Parathyroid adenoma (tissue), 2 donors: ENCODE data around the gene ACVR1B.

ENCODE experiments used
- H2AFZ ChIP-seq: fragments of 300-600 bp; sonication (generic); one replicate; pipeline ENCODE4 v1.7.0; 2017; ENCODE audit warnings: antibody characterized with exemption, mild to moderate bottlenecking
- H3K27ac ChIP-seq: fragments of 300-600 bp; sonication (generic); one replicate; pipeline ENCODE4 v1.7.0; 2017
- H3K27me3 ChIP-seq: fragments of 300-600 bp; sonication (generic); one replicate; pipeline ENCODE4 v1.7.0; 2017; ENCODE audit warnings: low read length; ENCODE audit not compliant: control insufficient read depth, insufficient read depth
- H3K36me3 ChIP-seq: fragments of 300-600 bp; sonication (generic); one replicate; pipeline ENCODE4 v1.7.0; 2017; ENCODE audit warnings: low read length; ENCODE audit not compliant: control insufficient read depth, insufficient read depth
- H3K4me1 ChIP-seq: fragments of 300-600 bp; sonication (generic); one replicate; pipeline ENCODE4 v1.7.0; 2017; ENCODE audit warnings: control low read depth
- H3K4me2 ChIP-seq: fragments of 300-600 bp; sonication (generic); one replicate; pipeline ENCODE4 v1.7.0; 2017; ENCODE audit warnings: low read length
- H3K4me3 ChIP-seq: fragments of 300-600 bp; sonication (generic); one replicate; pipeline ENCODE4 v1.7.0; 2017; ENCODE audit warnings: low read depth, low read length
- H3K79me2 ChIP-seq: fragments of 300-600 bp; sonication (generic); one replicate; pipeline ENCODE4 v1.7.0; 2017; ENCODE audit warnings: control low read depth
- H3K9ac ChIP-seq: fragments of 300-600 bp; sonication (generic); one replicate; pipeline ENCODE4 v1.7.0; 2017; ENCODE audit warnings: mild to moderate bottlenecking
- H3K9me3 ChIP-seq: fragments of 300-600 bp; sonication (generic); one replicate; pipeline ENCODE4 v1.7.0; 2017; ENCODE audit warnings: low read length; ENCODE audit not compliant: control insufficient read depth
- TF ChIP-seq, protein P1 (sequence below): fragments of 300-600 bp; sonication (generic); IDR thresholded peaks from one replicate; pipeline ENCODE4 v1.7.0; 2017; ENCODE audit warnings: antibody characterized with exemption, mild to moderate bottlenecking
- donor health status: primary hyperparathyroidism.

ACVR1B gene

DNA sequence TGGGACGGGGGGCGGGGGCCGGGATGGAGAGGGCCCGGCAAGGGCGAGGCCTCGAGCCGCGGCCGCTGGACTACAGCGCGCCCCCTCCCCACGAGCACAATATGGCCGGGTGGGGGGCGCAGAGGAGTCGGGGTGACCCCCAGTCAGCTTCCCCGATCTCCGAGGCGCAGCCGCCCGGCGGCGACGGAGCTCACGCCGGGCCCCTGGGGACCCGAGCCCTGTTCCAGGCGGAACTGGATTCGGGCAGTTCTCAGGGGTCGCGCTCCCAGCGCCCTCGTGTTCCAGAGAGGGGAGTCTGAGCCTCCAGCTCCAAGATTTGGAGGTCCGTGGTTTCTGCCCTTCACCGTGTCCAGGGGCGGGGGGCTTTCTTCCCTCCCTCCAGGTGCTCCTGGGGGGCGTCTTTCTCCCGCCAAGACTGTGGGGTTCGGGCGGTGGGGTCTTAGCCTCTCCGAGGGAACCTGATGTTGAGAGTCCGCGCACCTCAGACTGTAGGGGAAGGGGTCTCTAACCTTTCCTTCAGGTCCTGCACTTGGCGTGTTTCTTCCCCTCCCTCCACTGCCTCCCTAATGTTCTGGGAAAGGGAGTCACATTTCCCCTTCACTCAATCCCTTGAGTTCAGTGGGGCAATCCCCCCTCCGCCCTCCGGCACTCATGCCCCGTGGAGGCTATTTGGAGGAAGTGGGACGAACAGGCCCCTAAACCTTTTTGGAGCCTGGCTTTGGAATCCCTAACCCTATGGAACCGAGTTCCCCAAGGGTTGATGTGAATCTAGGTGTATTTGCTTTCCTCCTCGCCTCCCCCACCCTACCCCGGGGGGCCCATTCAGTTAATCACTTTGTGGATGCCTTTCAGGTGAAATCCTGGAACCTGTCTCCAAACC, 584 bp downstream of the ACVR1B start:
- TF ChIP-seq, protein P1, sequence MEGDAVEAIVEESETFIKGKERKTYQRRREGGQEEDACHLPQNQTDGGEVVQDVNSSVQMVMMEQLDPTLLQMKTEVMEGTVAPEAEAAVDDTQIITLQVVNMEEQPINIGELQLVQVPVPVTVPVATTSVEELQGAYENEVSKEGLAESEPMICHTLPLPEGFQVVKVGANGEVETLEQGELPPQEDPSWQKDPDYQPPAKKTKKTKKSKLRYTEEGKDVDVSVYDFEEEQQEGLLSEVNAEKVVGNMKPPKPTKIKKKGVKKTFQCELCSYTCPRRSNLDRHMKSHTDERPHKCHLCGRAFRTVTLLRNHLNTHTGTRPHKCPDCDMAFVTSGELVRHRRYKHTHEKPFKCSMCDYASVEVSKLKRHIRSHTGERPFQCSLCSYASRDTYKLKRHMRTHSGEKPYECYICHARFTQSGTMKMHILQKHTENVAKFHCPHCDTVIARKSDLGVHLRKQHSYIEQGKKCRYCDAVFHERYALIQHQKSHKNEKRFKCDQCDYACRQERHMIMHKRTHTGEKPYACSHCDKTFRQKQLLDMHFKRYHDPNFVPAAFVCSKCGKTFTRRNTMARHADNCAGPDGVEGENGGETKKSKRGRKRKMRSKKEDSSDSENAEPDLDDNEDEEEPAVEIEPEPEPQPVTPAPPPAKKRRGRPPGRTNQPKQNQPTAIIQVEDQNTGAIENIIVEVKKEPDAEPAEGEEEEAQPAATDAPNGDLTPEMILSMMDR: no peak
- Histone ChIP-seq H3K27me3 (no peaks in the 10 kb centered on the region), H3K27ac (peak overlapping the region; percentile 94), H3K9ac (peak overlapping the region; percentile 98), H3K4me2 (peak overlapping the region; percentile 91), H3K4me3 (peak overlapping the region; percentile 87), H2AFZ (peak overlapping the region; percentile 69), H3K79me2 (peaks cover 42% of the 10 kb centered on the region), H3K4me1 (peaks cover 37% of the 10 kb centered on the region), H3K9me3 (no peaks in the 10 kb centered on the region), H3K36me3 (no peaks in the 10 kb centered on the region)

DNA sequence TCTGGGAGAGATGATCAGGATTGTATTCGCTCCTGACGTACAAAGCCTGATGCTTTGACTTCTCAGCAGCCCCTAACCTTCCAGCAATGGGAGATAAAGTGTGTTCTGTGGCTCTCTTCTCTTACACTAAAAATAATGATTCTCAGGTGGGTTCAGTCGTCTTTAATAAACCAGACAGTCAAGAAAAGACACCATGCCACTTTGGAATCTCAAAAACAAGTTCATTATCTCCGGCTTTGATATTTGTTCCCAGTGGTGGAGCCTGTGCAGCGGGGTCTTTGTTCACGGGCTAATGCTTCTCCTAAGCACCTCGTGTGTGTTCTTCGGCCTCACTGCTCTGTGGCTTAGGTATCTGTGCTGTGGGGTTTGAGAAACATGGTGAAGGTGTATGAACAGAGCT, 1.6 kb downstream of the ACVR1B start:
- H3K4me1 ChIP-seq: peaks cover 37% of the 10 kb centered on the region

DNA sequence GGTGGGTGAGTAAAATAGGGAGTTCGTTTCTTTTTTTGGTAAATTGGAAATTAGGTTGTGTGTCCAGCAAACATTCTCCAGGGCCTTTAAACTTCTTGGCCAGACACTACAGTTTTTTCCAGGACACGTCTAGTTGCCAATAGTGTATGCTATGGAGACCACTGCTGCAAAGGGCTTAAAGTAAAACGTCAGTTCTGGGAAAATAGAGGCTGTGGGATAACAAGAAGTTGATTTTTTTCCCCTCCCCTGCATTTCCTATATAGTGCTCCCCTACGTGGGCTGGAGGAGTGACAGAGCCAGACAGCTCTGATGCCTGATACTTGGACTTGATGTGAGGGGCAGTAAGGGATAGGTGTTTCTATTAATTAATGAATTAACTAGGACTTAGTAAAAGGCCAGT, 2.4 kb downstream of the ACVR1B start:
- Histone ChIP-seq H3K36me3 (no peaks in the 10 kb centered on the region), H3K4me2 (peak overlapping the region; percentile 91), H3K27ac (peak overlapping the region; percentile 94), H3K9ac (no peak overlapping the region), H3K4me3 (peak overlapping the region; percentile 53), H3K79me2 (peaks cover 57% of the 10 kb centered on the region), H2AFZ (no peak overlapping the region), H3K9me3 (no peaks in the 10 kb centered on the region), H3K4me1 (peaks cover 39% of the 10 kb centered on the region), H3K27me3 (no peaks in the 10 kb centered on the region)
- TF ChIP-seq, protein P1: no peak

More for the DNA sequence above, 1.6 kb downstream of the ACVR1B start:
- Histone ChIP-seq H3K36me3 (no peaks in the 10 kb centered on the region), H3K9ac (no peak overlapping the region), H3K27ac (peak overlapping the region; percentile 94), H3K27me3 (no peaks in the 10 kb centered on the region), H3K79me2 (peaks cover 50% of the 10 kb centered on the region), H2AFZ (no peak overlapping the region), H3K9me3 (no peaks in the 10 kb centered on the region), H3K4me2 (peak overlapping the region; percentile 91), H3K4me3 (peak overlapping the region; percentile 53)
- TF ChIP-seq, protein P1: no peak

GRCh38 chr12:51954561-51955361, 3.3 kb downstream of the ACVR1B start:
- Histone ChIP-seq H3K4me1 (peaks cover 38% of the 10 kb centered on the region), H3K79me2 (peaks cover 66% of the 10 kb centered on the region), H3K27ac (peak overlapping the region; percentile 94), H3K4me2 (peak overlapping the region; percentile 91), H3K9me3 (no peaks in the 10 kb centered on the region), H3K36me3 (no peaks in the 10 kb centered on the region), H2AFZ (no peak overlapping the region), H3K4me3 (no peak overlapping the region), H3K9ac (no peak overlapping the region), H3K27me3 (no peaks in the 10 kb centered on the region)
- TF ChIP-seq, protein P1: no peak
